Lung microvascular endothelial cell (primary cell): ENCODE results near the gene C10orf143. TPM values are rescaled to one million over a fixed set of nuclear protein-coding genes. Genes with fewer than 3 reads are reported as not detected.

Experiments used
- DNase-seq, 2 donors: peaks; one replicate each; pipeline versions ENCODE4 v3.0.0 to v3.0.0-alpha.2; 2010; ENCODE audit warnings: low read depth in 2 of 2
- total RNA-seq: library from RNA; depleted of rRNA; stranded (reverse); fragments of >200 nt; gene quantifications from 2 replicates; pipeline ENCODE4 v1.2.1, GENCODE V29; 2014

The C10orf143 gene
- total RNA-seq, 1 donor from 2014 or later, result 0.40 TPM

- no peak for DNase-seq
Measured at GRCh38 chr10:130054021-130054420, 56.6 kb downstream of the C10orf143 start.

GRCh38 chr10:130053561-130053960 lies 57.1 kb downstream of the C10orf143 start:
- no peak for DNase-seq

GRCh38 chr10:130052193-130052592 lies 58.4 kb downstream of the C10orf143 start:
- no peak for DNase-seq

DNA sequence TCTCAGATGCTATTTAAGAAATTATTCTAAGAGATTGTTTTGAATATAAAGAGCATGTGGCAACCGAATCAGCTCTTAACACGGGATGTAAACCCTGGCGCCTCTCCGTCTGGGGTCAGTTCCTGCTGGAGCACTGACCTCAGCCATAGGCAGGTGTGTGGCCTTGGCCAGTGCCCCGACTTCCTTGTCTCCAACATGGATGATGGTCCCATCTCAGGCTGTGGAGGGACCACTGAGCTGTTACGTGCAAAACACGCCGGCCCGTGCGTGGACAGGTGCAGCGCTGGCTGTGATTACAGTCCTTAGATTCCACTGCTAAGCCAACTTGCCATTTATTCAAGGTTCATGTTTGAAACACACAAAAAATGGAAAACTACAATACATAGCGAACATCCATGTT lies 59.9 kb downstream of the C10orf143 start:
- no peak for DNase-seq

- DNase-seq, result no peak
Measured at GRCh38 chr10:130049987-130050386, 60.6 kb downstream of the C10orf143 start.

GRCh38 chr10:130049244-130049643 lies 61.4 kb downstream of the C10orf143 start:
- DNase-seq, result no peak

DNA sequence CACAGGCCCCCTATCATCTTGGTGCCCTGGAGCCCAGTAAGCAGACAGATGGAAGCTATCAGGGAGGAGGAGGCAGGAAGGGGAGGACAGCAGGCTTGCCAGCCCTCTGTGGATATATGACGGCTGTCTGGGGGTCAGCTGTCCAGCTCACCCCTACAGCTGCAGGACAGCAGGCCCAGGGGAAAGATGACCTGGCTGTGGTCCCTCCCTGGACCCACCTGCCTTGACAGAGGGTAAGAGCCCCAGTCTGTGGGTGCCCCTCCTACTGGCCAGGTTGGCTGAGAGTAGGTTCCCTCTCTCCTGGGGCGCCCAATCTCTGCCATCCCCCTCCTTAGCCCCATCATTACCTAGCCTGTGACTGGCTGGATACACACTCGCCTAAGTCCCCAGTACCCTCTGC lies 62.5 kb downstream of the C10orf143 start:
- no peak for DNase-seq

- no peak for DNase-seq
Measured at GRCh38 chr10:130047336-130047735, 63.3 kb downstream of the C10orf143 start.

DNA sequence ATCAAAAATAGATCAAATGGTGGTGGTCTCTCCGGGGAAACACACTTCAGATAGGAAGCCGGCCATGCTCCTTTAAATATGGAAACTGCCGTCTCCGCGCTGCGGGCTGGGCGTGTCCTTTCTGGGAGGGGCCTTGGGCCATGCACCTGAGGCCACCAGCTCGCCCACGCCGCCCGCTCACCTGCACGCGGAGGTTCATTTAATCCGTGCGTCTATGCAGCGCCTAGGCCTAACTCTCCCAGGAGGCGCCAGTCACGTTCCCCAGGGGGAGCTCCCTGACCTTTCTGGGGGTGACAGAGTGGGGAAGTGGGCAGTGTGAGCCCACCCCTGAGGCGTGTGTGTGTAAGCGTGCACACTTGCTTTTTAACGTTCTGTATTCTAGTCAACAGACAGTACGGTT lies 64.0 kb downstream of the C10orf143 start:
- DNase-seq, result no peak

- DNase-seq, result no peak
Measured at GRCh38 chr10:130045801-130046321, 64.8 kb downstream of the C10orf143 start.

- no peak for DNase-seq
Measured at GRCh38 chr10:130045091-130045652, 65.5 kb downstream of the C10orf143 start.

DNA sequence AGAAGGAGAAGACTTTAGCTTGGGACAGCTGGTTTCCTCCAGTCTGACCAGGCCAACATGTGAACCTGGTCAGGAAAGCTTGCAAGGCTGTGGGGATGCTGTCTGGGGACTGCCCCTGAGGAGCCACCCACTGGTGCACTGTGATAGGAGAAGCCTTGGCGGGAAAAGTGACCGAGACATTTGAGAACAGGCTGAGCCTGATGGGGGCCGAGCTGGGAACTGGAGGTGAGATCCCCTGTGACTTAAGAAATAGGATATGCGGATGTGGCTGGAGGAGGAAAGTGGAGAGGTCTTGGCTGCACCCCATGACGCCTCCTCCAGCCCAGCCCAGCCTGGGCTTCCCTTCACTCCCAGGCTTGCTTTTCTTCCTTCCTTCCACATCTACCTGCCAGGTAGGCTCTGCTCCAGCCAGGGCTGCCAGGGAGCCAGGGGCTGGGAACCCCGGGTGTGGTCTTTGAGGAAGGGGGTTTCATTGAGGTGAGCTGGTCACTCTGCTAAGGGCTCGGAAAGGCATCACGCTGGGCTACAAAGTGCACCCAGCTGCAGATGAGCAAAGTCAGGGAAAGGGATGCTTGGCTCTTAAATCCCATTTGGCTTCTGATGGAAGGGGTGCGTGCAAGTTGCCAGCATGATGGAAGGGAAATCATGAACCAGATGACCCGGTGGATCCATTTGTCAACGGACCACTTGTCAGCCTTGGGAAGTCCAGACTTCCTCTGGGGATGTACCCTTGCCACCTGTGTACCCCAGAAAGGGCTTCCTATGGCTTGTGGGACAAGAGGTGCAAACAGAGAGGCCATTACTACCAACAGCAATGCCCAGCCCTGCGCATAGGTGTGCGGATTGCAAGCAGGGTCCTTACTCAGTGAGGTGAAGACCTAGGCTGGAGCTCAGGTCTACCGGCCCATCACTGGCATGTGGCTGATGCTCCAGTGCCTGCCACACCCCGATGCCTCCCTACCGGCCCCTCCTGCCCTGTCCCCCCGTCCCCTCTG lies 66.3 kb downstream of the C10orf143 start:
- DNase-seq, result no peak

- DNase-seq, result no peak
Measured at GRCh38 chr10:130043491-130043890, 67.1 kb downstream of the C10orf143 start.

DNA sequence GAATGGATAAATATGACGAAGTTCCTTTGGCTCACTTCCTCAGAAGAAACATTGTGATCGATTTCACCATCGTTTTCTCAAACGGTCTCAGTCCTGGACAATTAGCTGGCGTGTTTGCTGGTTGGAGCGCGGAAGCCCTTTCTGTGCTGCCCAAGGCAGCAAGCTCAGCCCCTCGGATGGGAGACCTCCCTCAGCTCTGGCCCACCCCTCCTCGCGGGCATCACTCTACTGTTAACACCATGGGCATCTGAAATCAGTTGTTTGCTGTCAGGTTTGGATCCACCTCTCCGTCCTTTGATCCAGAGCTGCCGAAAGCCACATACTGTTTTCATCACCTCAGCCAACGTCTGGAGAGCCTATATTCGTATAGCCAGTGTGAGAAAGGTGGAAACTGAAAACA lies 68.2 kb downstream of the C10orf143 start:
- no peak for DNase-seq

- no peak for DNase-seq
Measured at GRCh38 chr10:130041451-130042371, 68.9 kb downstream of the C10orf143 start.

DNA sequence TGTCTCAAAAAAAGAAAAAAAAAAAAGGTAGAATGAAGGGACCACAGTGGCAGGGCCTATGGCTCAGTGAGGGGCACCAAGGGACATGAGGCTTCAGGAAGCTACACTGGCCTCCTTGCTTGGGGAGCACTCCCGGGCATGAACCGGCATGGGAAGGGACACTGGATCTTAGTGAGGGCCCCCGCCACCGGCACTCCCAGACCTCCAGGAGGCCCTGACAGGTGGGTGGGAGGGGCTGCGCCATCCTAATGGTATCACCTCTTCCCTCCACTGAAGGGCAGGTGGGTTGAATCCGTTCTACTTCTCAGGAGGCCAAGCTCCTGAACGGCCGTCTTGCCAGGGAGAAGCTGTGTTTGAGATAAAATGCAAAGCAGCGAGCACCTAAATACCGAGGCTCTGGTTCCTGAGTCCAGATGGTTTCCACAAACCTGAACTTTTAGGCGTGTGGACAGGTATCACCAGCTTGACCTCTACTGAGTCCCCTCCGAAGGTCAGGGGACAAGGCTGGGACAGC lies 69.8 kb downstream of the C10orf143 start:
- DNase-seq, result no peak

DNA sequence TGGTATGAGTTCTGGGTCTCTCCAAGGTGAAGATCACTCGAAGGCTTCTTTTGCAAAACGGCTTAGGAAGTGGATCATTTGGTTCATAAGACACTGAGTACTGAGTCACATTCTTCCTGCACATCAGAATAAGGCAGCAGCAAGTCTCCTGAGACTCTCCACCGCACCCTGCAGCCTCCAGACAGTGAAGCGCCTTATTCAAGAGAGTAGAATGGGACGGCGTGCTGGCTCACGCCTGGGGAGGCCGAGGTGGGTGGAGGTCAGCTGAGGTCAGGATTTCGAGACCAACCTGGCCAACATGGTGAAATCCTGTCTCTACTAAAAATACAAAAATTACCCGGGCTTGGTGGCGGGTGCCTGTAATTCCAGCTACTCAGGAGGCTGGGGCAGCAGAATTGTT lies 70.3 kb downstream of the C10orf143 start:
- DNase-seq, result no peak

DNA sequence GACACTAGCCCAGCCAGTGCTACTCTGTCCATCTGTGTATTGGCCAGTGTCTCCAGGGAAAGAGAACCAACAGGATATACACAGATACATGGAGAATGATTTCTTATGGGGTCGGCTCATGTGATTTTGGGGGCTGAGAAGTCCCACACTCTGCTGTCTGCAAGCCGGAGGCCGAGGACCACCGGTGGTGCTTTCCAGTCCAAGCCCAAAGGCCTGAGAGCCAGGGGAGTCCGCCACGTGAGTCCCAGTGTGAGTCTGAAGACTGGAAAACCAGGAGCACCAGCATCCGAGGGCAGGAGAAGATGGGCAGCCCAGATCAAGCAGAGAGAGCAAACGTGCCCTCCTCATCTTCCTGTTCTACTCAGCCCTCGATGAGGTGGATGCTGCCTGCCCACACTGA lies 71.5 kb downstream of the C10orf143 start:
- DNase-seq, result no peak

DNA sequence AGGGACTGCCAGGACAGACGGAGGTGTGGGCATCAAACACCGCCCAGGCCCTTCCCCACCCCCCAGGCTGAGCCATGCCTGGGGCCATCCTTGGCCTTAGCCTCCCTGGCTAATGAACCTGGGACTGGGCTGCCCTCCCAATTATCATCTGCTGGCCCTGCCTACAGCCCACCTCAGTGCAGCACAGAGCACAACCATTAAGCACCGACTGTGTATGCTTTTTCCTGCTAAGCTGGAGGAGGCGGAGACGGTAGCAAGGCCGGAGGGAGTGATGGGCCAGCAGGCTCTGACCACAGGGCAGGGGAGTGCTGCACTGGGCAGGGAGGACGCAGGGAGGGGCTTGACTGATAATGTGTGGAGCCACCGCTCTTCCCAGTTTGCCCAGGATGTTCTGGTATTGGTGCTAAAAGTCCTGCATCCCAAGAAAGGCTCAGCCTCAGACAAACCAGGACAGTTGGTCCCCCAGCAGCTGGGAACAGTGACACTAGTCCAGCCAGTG lies 72.0 kb downstream of the C10orf143 start:
- no peak for DNase-seq

DNA sequence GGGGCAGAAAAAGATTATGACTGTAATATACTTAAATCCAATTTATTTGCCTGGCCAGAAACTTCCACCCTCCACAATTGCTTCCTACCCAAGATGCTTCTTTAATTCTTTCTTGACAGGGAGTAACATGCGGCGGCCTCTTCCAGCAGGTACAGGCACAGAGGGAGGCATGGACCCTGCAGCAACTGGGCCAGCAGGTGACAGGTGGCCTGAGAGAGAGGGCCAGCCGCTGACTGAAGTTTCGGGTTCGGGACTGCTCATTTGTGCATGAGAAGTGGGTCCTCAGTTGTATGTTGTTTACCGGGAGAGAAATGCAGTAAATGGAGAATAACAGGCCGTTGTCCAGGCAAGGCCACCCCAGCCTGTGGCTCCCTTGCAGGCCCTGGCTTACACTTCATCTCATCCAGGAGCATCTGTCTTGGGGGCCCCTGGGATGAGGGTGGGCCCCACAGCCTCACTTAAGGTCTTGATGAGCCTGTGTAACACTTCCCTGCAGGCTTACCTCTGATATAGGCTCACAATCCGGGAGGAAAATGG lies 72.5 kb downstream of the C10orf143 start:
- no peak for DNase-seq

- no peak for DNase-seq
Measured at GRCh38 chr10:130037169-130037661, 73.4 kb downstream of the C10orf143 start.
